HepG2 (cell line): ENCODE data around the gene DDAH2. TPM values are rescaled to one million over a fixed set of nuclear protein-coding genes. Genes with fewer than 3 reads are reported as not detected.

Experiments
- DRAP1 ChIP-seq: IDR thresholded peaks from 2 replicates; pipeline ENCODE4 v1.6.1; 2016; ENCODE audit warnings: missing genetic modification reagents, missing compliant biosample characterization
- FOXJ3 ChIP-seq: sonication (generic); formaldehyde crosslinking; IDR thresholded peaks from 2 replicates; pipeline ENCODE4 v1.4.0; 2020; ENCODE audit warnings: missing genetic modification reagents, mild to moderate bottlenecking, borderline replicate concordance
- IKZF5 ChIP-seq: IDR thresholded peaks from 2 replicates; pipeline ENCODE4 v1.6.1; 2018; ENCODE audit warnings: missing genetic modification reagents, mild to moderate bottlenecking, missing compliant biosample characterization
- KAT2B ChIP-seq: fragments of 150-350 bp; IDR thresholded peaks from 2 replicates; pipeline ENCODE4 v1.6.1; 2014; ENCODE audit warnings: low read depth, low read length, borderline replicate concordance
- KLF11 ChIP-seq: IDR thresholded peaks from 2 replicates; pipeline ENCODE4 v1.6.1; 2016; ENCODE audit warnings: missing compliant biosample characterization
- PREB ChIP-seq: sonication (generic); formaldehyde crosslinking; IDR thresholded peaks from 2 replicates; pipeline ENCODE4 v1.4.0; 2020; ENCODE audit warnings: missing genetic modification reagents
- STAT6 ChIP-seq: sonication (generic); formaldehyde crosslinking; IDR thresholded peaks from 2 replicates; pipeline ENCODE4 v1.4.0; 2020; ENCODE audit warnings: missing genetic modification reagents, mild to moderate bottlenecking, borderline replicate concordance
- SUZ12 ChIP-seq: fragments of 150-350 bp; IDR thresholded peaks from 2 replicates; pipeline ENCODE4 v1.6.1; 2014; ENCODE audit warnings: low read depth, low read length
- TERF1 ChIP-seq: sonication (generic); formaldehyde crosslinking; IDR thresholded peaks from 2 replicates; pipeline ENCODE4 v1.8.0; 2022; ENCODE audit warnings: mild to moderate bottlenecking, missing genetic modification reagents, moderate library complexity
- ZBTB39 ChIP-seq: sonication (generic); formaldehyde crosslinking; IDR thresholded peaks from 2 replicates; pipeline ENCODE4 v1.5.0; 2020; ENCODE audit warnings: missing genetic modification reagents
- ZMAT5 ChIP-seq: sonication (generic); formaldehyde crosslinking; IDR thresholded peaks from 2 replicates; pipeline ENCODE4 v1.5.0; 2020; ENCODE audit warnings: mild to moderate bottlenecking, low read depth, missing genetic modification reagents, borderline replicate concordance
- ZNF3 ChIP-seq: IDR thresholded peaks from 2 replicates; pipeline ENCODE4 v1.7.0; 2017; ENCODE audit warnings: inconsistent platforms
- ZNF354B ChIP-seq: sonication (generic); formaldehyde crosslinking; IDR thresholded peaks from 2 replicates; pipeline ENCODE4 v1.8.0; 2022; ENCODE audit warnings: mild to moderate bottlenecking, missing genetic modification reagents
- ZNF503 ChIP-seq: sonication (generic); formaldehyde crosslinking; IDR thresholded peaks from 2 replicates; pipeline ENCODE4 v1.4.0; 2020; ENCODE audit warnings: missing genetic modification reagents
- ZNF589 ChIP-seq: sonication (generic); formaldehyde crosslinking; conservative IDR thresholded peaks from 2 replicates; pipeline ENCODE4 v1.8.0; 2022; ENCODE audit warnings: mild to moderate bottlenecking, moderate library complexity, missing genetic modification reagents
- ZNF747 ChIP-seq: sonication (generic); formaldehyde crosslinking; IDR thresholded peaks from 2 replicates; pipeline ENCODE4 v1.8.1; 2023; ENCODE audit warnings: missing genetic modification reagents, mild to moderate bottlenecking, borderline replicate concordance
- polyA plus RNA-seq, 8 experiments: library from polyadenylated mRNA; depleted of rRNA in 3 of 8; stranded (reverse) in 7 of 8; unstranded in 1 of 8; fragments of >200 nt; fragmentation: Illumina TruSeq in 4 of 8; extraction: Trizol in 4 of 8; gene quantifications; 2 replicates each; pipeline versions ENCODE4 v1.2.1 to v1.2.3, GENCODE V29; 2011 to 2016; ENCODE audit warnings: low read depth in 4 of 8, missing spikeins in 1 of 8, mixed read lengths in 1 of 8; ENCODE audit not compliant: insufficient read depth in 1 of 8
- total RNA-seq, 5 experiments: library from RNA; depleted of rRNA; stranded (reverse); fragments of >200 nt; fragmentation: Illumina TruSeq; extraction: Trizol; gene quantifications; 2 replicates each; pipeline ENCODE4 v1.2.3, GENCODE V29; 2016; ENCODE audit warnings: low read depth in 1 of 5

Gene DDAH2
- total and polyA plus RNA-seq, 2 of the 13 experiments (the other 11 are each of a cell fraction or from before 2014, with no cell fraction given) = 16.4 to 21.1 TPM

GRCh38 chr6:31737315-31737990 is 8.4 kb upstream of the DDAH2 start (continued):
- TF ChIP-seq KAT2B (no peak), ZNF3 (CRISPR knock-in tag) (peak; percentile 70; the same call in 1 of the 2 replicates), SUZ12 (no peak), DRAP1 (CRISPR knock-in tag) (peak; percentile 84; the same call in 1 of the 2 replicates), ZMAT5 (no peak), STAT6 (CRISPR knock-in tag) (no peak), KLF11 (CRISPR knock-in tag) (no peak), TERF1 (no peak), ZNF589 (CRISPR knock-in tag) (no peak; the same call in 1 of the 2 replicates), ZNF354B (CRISPR knock-in tag) (no peak), IKZF5 (CRISPR knock-in tag) (peak; percentile 85), PREB (no peak), FOXJ3 (CRISPR knock-in tag) (peak; percentile 68), ZNF747 (CRISPR knock-in tag) (no peak), ZNF503 (peak; percentile 87), ZBTB39 (CRISPR knock-in tag) (no peak)
